Measurements from ENCODE around the gene NLRC5.

DNA sequence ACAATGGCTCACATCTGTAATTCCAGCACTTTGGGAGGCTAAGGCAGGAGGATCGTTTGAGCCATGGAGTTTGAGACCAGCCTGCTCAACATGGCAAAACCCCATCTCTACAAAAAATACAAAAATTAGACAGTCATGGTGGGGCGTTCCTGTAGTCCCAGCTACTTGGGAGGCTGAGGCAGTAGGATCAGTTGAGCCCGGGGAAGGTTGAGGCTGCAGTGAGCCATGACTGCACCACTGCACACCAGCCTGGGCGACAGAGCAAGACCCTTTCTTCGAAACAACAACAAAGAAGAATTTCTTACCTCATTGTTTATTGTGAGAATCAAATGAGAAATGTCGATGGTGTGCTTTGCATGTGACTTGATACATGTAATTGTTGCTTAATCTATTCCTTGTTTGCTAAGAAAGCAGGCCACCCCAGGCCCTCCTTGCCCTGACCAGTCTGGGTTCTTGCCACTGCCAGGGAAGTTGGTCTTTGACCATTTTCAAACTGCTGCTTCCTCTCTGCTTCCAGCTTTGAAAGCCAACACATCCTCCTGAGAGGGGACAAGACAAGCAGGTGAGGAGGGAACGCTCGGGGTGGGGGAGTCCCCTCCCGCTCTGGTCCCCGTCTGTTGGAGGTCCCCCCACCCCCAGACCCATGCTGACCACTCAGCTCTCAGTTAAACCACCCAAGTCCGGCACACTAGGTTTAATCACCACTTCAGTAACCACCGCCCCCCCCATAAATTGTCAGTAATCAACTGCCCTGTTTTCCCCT is 55.8 kb downstream of the NLRC5 start:
- TF ChIP-seq, protein P1, sequence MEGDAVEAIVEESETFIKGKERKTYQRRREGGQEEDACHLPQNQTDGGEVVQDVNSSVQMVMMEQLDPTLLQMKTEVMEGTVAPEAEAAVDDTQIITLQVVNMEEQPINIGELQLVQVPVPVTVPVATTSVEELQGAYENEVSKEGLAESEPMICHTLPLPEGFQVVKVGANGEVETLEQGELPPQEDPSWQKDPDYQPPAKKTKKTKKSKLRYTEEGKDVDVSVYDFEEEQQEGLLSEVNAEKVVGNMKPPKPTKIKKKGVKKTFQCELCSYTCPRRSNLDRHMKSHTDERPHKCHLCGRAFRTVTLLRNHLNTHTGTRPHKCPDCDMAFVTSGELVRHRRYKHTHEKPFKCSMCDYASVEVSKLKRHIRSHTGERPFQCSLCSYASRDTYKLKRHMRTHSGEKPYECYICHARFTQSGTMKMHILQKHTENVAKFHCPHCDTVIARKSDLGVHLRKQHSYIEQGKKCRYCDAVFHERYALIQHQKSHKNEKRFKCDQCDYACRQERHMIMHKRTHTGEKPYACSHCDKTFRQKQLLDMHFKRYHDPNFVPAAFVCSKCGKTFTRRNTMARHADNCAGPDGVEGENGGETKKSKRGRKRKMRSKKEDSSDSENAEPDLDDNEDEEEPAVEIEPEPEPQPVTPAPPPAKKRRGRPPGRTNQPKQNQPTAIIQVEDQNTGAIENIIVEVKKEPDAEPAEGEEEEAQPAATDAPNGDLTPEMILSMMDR (IDR thresholded peaks at IDR 0.05; ENCODE audit: insufficient read depth, low read depth, low read length) = no peak
- TF ChIP-seq EZH2 (IDR thresholded peaks at IDR 0.05; ENCODE audit: insufficient read depth, low read length) = no peak
